Gastrocnemius medialis (tissue), 4 donors: ENCODE data around the gene PDE4B. TPM values are rescaled to one million over a fixed set of nuclear protein-coding genes. Genes with fewer than 3 reads are reported as not detected.

Source experiments
- ATAC-seq, 2 donors: fragments of 150-250 bp; one replicate each; pipeline ENCODE4 v1.9.1; 2016
- DNase-seq, 2 donors: peaks; one replicate each; pipeline ENCODE4 v3.0.0-alpha.2; 2019
- H3K27ac ChIP-seq, 4 donors: fragments of 200-600 bp; sonication (generic); 1 replicate in 1 of 4; 2 replicates in 3 of 4; pipeline ENCODE4 v1.5.1; 2016 to 2018; ENCODE audit warnings: mild to moderate bottlenecking in 2 of 4, moderate library complexity in 1 of 4
- H3K27me3 ChIP-seq, 3 donors: fragments of 200-600 bp; sonication (generic) in 2 of 3; 1 replicate in 1 of 3; 2 replicates in 2 of 3; pipeline versions ENCODE4 v1.5.1 to v1.6.0; 2016 to 2019; ENCODE audit warnings: mild to moderate bottlenecking in 1 of 3, moderate library complexity in 1 of 3
- H3K36me3 ChIP-seq, 2 donors: fragments of 200-600 bp; sonication (generic) in 1 of 2; one replicate each; pipeline ENCODE4 v1.5.1; 2017 to 2018
- H3K4me1 ChIP-seq, 2 donors: fragments of 200-600 bp; sonication (generic) in 1 of 2; one replicate each; pipeline ENCODE4 v1.5.1; 2016 to 2017; ENCODE audit warnings: mild to moderate bottlenecking in 2 of 2
- H3K4me3 ChIP-seq, 4 donors: fragments of 200-600 bp; sonication (generic) in 3 of 4; 1 replicate in 1 of 4; 2 replicates in 3 of 4; pipeline ENCODE4 v1.5.1; 2016 to 2019; ENCODE audit warnings: mild to moderate bottlenecking in 2 of 4
- H3K9me3 ChIP-seq, 3 donors: fragments of 200-600 bp; sonication (generic) in 2 of 3; 1 replicate in 1 of 3; 2 replicates in 2 of 3; pipeline ENCODE4 v1.5.1; 2016 to 2019
- POLR2A ChIP-seq, 2 donors: fragments of 450-650 bp; IDR thresholded peaks; one replicate each; pipeline ENCODE4 v1.6.1; 2017; ENCODE audit warnings: antibody characterized with exemption in 2 of 2, mild to moderate bottlenecking in 2 of 2, moderate library complexity in 2 of 2
- in situ Hi-C, 4 donors: fragments of 200-750 bp; cut with MboI; loops; one replicate each; pipeline versions ENCODE4 v1.15.0 to v1.8.0; 2017; ENCODE audit warnings: low sequenced_read_pairs in 4 of 4
- intact Hi-C: fragments of 100-400 bp; cut with DNase I; formaldehyde crosslinking; loops from one replicate; pipeline ENCODE4 v1.15.1; 2023; ENCODE audit warnings: low total_unique reads
- total RNA-seq, 4 donors: library from RNA; depleted of rRNA; stranded (reverse); fragments of >200 nt; gene quantifications; one replicate each; pipeline versions ENCODE4 v1.1.0 to v1.2.3, GENCODE V29; 2016
- TF ChIP-seq, protein P1 (sequence below), 5 experiments: fragments of 450-650 bp in 3 of 5; fragments of 200-600 bp in 2 of 5; sonication (generic) in 2 of 5; IDR thresholded peaks in 4 of 5; conservative IDR thresholded peaks in 1 of 5; 1 replicate in 4 of 5; 2 replicates in 1 of 5; pipeline ENCODE4 v1.5.1; 2016 to 2019; ENCODE audit warnings: antibody characterized with exemption in 5 of 5, mild to moderate bottlenecking in 3 of 5, moderate library complexity in 3 of 5

Gene PDE4B
- total RNA-seq, 4 donors from 2014 or later, result 4.5 to 8.5 (median 7.9) TPM

DNA sequence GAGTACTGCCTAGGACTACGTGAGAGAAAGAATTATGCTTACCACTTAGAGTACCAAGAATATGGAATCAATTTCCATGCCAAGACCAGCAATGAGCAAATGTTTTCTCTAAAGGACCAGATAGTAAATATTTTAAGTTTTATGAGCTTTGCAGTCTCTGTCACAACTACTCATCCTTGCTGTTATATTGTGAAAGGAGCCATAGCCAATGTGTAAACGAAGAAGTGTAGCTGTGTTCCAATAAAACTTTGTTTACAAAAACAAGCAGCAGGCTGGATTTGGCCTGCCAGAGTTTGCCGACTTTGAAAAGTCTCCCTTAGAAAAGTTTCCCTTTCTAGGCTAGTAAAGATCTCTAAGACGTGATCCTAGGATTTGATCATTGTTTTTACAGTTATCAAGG is 128.8 kb downstream of the PDE4B start:
- no peaks in the 10 kb centered on the region for H3K36me3 ChIP-seq
- no peak overlapping the region for H3K4me3 ChIP-seq
- intact Hi-C loops (no loop called here), in situ Hi-C loops (no loop called here)
- no peak for TF ChIP-seq POLR2A (IDR thresholded peaks at IDR 0.05)
- TF ChIP-seq, protein P1, sequence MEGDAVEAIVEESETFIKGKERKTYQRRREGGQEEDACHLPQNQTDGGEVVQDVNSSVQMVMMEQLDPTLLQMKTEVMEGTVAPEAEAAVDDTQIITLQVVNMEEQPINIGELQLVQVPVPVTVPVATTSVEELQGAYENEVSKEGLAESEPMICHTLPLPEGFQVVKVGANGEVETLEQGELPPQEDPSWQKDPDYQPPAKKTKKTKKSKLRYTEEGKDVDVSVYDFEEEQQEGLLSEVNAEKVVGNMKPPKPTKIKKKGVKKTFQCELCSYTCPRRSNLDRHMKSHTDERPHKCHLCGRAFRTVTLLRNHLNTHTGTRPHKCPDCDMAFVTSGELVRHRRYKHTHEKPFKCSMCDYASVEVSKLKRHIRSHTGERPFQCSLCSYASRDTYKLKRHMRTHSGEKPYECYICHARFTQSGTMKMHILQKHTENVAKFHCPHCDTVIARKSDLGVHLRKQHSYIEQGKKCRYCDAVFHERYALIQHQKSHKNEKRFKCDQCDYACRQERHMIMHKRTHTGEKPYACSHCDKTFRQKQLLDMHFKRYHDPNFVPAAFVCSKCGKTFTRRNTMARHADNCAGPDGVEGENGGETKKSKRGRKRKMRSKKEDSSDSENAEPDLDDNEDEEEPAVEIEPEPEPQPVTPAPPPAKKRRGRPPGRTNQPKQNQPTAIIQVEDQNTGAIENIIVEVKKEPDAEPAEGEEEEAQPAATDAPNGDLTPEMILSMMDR (IDR thresholded peaks at IDR 0.05 in 4 of 5, conservative IDR thresholded peaks at IDR 0.05 in 1 of 5), result no peak
- no peaks in the 10 kb centered on the region for H3K9me3 ChIP-seq
- DNase-seq (no peak), ATAC-seq (no peak)
- no peaks in the 10 kb centered on the region for H3K4me1 ChIP-seq
- no peaks in the 10 kb centered on the region for H3K27me3 ChIP-seq
- no peak overlapping the region for H3K27ac ChIP-seq

DNA sequence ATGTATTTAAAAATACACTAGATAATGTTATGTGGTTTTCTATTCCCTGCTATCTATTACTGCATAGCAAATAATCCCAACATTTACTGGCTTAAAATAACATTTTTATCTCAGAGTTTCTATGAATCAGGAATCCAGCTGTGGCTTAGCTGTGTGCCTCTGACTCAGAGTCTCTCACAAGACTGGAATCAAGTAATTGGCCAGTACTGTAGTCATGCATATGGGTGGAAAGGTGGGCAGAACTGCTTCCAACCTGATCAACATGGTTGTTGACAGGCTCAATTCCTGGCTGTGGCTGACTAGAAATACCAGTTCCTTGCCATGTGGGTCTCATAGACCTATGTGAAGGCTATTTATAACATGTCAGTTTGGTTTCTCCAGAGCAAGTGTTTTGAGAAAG is 131.8 kb downstream of the PDE4B start:
- H3K4me3 ChIP-seq, result no peak overlapping the region
- TF ChIP-seq, protein P1 (IDR thresholded peaks at IDR 0.05 in 4 of 5, conservative IDR thresholded peaks at IDR 0.05 in 1 of 5), result no peak
- TF ChIP-seq POLR2A (IDR thresholded peaks at IDR 0.05), result no peak
- H3K27ac ChIP-seq, result no peak overlapping the region
- intact Hi-C loops (no loop called here), in situ Hi-C loops (no loop called here)
- ATAC-seq, result no peak
- H3K4me1 ChIP-seq, result no peaks in the 10 kb centered on the region
- DNase-seq, result no peak
- H3K9me3 ChIP-seq, result no peaks in the 10 kb centered on the region
- no peaks in the 10 kb centered on the region for H3K27me3 ChIP-seq
- H3K36me3 ChIP-seq, result no peaks in the 10 kb centered on the region

DNA sequence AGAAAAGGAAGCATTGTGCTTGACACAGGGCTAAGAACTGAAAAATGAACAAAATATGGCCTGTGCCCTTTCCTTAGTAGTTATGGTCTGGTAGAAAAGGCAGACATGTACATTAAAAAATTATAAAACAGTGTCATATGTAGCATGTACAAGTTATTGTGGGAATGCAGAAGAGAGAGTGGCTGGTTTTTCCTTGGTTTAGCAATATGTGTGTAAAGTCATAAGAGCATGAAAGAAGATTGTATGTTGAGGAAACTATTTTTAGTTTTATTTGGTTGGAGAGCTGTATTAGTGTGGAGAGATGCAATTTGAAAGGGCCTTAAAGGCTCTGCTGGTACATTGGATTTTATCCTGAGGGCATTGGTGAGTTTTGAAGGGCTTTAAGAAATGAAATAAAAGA is 145.8 kb downstream of the PDE4B start:
- Histone ChIP-seq H3K27ac (no peak overlapping the region), H3K9me3 (no peaks in the 10 kb centered on the region), H3K4me1 (no peaks in the 10 kb centered on the region), H3K4me3 (no peak overlapping the region), H3K27me3 (no peaks in the 10 kb centered on the region), H3K36me3 (no peaks in the 10 kb centered on the region)
- DNase-seq (no peak), ATAC-seq (no peak)
- no peak for TF ChIP-seq POLR2A (IDR thresholded peaks at IDR 0.05)
- TF ChIP-seq, protein P1 (IDR thresholded peaks at IDR 0.05 in 4 of 5, conservative IDR thresholded peaks at IDR 0.05 in 1 of 5), result no peak
- intact Hi-C loops, result no loop called here
- in situ Hi-C loops, result no loop called here

GRCh38 chr1:65939191-65939590 is 146.5 kb downstream of the PDE4B start:
- DNase-seq, result no peak
- no peak for ATAC-seq
- H3K36me3 ChIP-seq, result no peaks in the 10 kb centered on the region
- no peaks in the 10 kb centered on the region for H3K4me1 ChIP-seq
- H3K9me3 ChIP-seq, result no peaks in the 10 kb centered on the region
- H3K4me3 ChIP-seq, result no peak overlapping the region
- TF ChIP-seq POLR2A (IDR thresholded peaks at IDR 0.05), result no peak
- TF ChIP-seq, protein P1 (IDR thresholded peaks at IDR 0.05 in 4 of 5, conservative IDR thresholded peaks at IDR 0.05 in 1 of 5), result no peak
- no peak overlapping the region for H3K27ac ChIP-seq
- H3K27me3 ChIP-seq, result no peaks in the 10 kb centered on the region
- intact Hi-C loops (no loop called here), in situ Hi-C loops (no loop called here)

DNA sequence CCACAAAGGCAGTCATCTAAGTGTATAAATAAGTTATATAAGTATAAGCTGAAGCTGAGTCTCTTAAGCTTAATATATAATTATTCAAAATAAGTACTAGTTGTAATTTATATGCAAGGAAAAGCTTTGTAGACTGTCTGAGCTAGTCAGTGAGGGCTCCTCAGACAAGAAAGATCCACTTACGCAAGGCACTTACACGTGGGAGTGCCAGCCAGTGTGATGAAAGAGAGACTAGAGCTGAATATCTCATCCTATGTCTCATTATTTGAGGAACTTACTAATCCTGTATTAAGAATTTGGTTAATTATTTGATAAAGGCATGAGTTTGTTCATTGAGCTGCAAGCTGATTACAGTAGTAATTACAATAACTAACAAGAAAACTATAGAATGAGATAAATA is 146.9 kb downstream of the PDE4B start:
- in situ Hi-C loops (loop anchor here in 1 of 4 donors (10.0 kb wide), 1 partner anchor 515 kb away; no protein-coding TSS in a partner anchor), intact Hi-C loops (no loop called here)
- DNase-seq (no peak), ATAC-seq (no peak)
- Histone ChIP-seq H3K36me3 (no peaks in the 10 kb centered on the region), H3K9me3 (no peaks in the 10 kb centered on the region), H3K27ac (no peak overlapping the region), H3K4me1 (no peaks in the 10 kb centered on the region), H3K4me3 (no peak overlapping the region), H3K27me3 (no peaks in the 10 kb centered on the region)
- TF ChIP-seq POLR2A (IDR thresholded peaks at IDR 0.05), result no peak
- TF ChIP-seq, protein P1 (IDR thresholded peaks at IDR 0.05 in 4 of 5, conservative IDR thresholded peaks at IDR 0.05 in 1 of 5), result no peak
